Fibroblast of skin of right biceps (primary cell): ENCODE measurements around the gene CHI3L1.

Source experiments
- DNase-seq: peaks from one replicate; pipeline ENCODE4 v3.0.0-alpha.2; 2013

The CHI3L1 gene

DNA sequence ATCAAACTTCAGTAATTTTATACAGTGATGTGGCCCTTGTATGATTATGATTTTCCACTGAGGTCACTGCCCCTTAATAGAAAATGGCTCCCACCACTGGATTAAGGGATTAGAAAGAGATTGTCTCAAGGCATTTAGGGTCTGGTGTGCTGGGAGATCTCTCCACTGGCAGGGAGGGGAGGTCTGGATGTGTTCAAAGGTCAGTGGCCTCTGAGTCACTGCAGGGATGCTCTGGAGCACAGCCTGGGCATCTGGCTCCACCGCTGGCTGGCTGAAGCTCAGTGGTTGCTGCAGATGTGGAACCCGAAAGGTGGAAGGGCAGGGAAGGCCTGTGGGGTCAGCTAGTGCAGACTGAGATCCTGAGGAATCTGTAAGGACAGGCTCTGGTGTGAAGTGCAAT, 18.3 kb upstream of the CHI3L1 start:
- no peak for DNase-seq

DNA sequence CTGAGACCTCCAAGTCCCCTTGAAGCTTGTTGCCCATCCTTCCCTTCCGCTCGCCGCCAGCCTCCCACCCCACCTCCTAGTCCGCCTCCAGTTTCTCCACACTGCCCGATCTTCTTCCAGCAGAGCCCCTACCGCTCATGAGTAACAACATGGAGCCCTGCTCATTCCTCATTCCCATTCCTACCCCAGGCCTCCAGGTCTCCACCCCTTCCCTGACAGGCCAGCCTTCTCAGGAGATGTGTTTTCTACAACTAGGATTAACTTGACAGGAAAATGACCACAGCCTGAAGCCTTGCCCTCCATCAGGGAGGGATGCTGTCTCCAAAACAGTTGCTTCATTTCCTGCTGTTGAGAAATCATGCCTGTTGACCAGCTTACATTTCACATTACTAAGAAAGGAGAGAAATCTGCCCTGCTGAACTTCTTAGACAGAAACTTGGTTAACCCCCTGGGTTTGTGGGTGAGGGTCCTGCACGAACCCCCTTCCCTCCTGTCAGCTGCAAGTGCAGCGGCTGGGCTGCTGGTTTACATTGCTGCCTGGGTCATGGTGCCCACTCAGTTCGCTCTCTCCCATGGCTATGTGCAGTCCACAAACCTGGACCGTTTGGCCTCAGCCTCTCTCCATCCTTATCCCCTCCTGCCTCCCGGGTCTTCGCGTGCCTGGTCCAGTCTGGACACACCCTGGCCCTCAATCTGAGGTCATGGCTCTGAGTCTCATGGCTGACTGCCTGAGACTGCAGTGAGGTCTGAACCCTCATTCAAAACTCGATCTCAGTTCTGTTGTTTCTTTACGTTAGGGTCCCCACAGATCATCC, 16.1 kb upstream of the CHI3L1 start:
- DNase-seq: peak; percentile 58

DNA sequence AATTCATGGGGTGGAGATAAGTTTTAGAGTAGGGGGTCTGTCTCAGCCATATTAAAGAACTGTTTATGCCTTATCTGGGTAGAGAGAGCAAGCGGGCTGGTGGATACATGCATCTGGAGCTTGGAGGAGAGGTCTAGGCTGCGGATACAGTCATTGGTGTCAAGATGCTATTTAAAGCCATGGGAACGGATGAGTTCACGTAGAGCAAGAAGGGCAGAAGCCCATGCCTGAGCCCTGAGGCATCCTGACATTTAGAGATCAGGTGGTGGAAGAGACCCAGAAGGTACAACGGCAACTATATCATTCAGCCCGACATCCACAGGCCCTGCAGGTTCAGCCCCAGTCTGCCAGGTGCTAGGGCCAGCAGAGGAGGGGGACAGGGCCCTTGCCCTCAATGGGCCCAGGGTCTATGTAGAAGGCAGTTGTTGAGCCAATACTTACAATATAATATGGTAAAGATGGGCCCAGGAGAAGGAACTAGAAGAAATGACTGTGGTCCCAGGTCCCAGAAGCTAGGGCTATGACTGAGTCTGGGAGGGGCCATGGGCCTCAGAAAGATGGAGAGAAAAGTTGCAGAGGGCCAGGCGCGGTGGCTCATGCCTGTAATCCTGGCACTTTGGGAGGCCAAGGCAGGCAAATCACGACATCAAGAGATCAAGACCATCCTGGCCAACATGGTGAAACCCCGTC, 15.2 kb upstream of the CHI3L1 start:
- DNase-seq: no peak

DNA sequence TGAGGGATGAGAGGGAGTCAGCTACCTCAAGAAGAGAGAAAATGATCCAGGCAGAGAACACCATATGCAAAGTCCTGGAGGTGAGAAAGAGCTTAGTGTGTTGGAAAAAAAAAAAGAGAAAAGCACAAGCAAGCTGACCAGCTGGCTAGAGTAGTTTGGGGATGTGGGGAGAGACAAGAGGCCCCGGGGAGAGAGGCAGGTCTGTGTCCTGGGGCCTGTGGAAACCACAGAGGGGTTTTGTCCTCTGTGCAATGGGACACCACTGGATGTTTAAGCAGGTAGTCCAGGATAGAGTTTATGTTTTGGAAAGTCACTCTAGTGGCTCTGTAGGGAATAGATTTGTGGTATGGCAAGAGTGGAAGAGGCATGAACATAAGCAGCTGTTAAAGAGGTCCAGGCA, 14.4 kb upstream of the CHI3L1 start:
- no peak for DNase-seq

DNA sequence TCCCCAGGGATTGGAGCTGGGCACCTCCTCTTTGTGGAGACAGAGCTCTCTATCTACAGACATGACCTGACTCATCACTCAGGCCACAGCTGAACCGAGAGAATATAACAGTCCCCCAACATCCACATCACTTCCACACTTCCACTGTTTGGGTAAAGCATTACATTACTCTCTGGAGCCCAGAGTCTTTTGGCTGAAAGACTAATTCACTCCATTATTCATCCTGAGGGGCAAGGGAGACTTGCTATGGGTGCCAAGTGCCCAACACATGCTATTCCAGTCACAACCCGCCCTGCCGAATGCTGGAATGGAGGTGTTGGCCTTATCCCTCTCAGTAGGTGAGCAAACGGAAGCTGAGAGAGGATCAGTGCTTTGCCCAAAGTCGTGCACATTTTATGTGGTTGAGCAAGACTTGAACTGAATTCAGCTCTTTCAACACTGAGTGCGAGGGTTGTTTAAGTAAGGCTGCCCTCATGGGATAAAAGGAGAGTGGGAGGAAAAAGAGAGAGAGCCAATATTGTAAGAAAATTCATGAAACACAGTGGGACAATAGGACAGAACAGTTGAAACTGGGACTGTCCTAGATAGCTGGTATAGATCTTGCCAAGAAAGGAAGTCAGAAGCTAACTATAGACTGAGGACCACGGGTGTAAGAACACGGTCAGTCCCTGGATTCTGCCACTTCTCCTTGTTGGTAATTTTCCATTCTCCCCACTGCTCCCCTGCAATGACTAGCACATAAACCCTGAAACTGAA, 13.5 kb upstream of the CHI3L1 start:
- DNase-seq: peak; percentile 56

DNA sequence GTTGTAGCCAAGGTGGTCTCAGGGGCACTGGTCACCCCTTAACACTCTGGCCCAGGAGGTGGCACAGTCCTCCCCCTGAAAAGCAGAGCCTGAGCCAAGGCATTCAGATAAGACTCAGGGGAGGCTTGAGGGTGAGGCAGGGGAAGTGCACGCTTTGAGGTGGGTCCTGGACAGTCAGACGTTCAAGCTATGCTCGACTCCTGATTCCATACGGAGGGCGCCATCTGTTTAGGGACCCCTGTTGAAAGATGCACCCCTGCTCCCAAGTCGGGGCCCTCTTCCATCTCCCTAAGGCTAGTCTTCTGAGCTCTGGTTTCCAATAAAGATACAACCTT, 12.9 kb upstream of the CHI3L1 start:
- DNase-seq: no peak

DNA sequence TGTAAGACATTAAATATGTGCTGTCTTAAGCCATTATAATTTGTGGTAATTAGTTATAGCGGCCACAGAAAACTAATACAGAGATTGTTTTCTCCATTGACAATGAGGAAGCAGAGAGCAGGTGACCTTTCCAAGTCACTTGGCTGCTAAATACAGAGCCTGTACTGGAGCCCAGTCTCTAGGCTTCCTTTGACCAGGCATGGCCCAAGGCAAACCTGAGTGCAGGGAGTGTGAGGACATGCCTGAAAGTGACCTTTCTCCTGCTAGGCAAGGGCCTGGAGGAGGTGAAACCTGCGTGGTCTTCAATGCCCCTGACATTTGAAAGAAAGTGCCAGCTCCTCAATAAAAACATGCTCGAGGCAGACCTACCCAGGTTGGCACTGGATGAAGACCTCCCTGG, 12.5 kb upstream of the CHI3L1 start:
- DNase-seq: no peak

DNA sequence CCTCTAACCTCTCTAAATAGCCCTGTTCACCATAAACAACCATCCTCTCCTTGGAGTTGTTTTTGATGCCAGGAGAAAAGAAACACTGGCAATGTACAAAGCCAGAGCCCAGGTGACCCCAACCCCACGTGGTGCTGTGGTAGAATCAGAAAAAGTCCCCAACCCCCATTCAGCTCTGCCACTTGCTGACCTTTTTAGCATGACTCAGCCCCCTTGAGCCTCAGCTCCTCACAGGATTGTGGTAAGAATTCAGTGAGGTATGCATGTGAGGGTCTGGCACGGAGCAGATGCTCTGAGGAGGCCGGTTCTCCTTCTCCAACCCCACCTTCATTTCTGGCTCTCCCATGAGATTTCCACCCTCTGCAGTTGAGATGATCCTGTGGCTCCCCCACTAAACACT, 11.1 kb upstream of the CHI3L1 start:
- peak; percentile 85 for DNase-seq

DNA sequence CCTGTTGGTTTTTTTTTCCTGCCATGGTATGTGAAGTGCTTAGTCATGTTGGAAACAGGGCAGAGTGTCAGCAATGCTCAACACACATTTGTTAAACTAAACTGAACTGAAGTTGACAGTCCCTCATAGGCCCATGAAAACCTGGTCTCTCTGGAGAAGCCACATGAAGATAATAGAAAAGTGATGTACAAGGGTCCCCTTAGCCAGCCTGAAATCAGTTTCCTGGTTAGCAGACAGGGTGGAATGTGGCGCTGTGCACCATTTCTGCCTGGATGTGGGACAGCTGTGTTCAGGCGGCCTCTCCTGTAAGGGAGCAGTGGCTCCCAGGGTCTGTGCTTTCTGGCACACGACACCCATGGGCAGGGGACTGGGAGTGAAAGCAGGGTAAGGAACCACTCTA, 9.9 kb upstream of the CHI3L1 start:
- DNase-seq: peak; percentile 16

DNA sequence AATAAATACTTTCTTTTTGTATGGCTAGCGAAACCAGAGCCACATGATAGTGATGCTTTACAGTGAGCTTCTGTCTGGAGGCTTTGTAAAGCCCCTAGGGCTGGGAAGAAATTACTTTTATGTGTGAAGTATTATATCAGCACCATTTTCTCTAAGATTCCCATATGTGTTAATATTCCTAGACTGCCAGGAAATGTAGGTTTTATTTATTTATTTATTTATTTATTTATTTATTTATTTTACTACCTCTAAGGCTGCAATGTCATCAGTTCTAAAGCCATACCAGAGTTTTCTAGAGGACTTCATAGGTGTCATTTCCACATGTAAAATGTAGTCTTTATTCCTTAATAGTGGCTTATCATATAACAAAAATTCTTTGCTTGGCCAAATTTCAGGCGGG, 4.4 kb upstream of the CHI3L1 start:
- no peak for DNase-seq

DNA sequence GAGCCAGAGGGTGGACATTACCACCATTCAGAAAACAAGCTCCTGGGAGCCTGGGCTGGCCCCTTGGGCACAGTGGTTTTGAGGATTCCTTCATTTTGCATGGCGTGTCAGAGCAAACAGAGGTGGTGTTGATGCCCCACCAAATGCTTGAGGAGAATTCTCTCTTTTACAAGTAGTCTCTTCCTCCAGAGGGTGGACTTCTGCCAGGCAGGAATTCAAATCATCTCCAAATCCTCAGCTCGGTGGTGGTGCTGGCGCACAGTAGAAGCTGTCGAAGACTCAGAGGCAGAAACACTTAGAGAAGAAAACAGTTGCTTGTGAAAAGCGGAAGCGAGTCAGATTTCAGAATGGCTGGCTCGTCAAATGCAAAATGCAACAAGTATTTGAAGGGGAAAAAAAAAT, 3.4 kb upstream of the CHI3L1 start:
- DNase-seq: no peak

DNA sequence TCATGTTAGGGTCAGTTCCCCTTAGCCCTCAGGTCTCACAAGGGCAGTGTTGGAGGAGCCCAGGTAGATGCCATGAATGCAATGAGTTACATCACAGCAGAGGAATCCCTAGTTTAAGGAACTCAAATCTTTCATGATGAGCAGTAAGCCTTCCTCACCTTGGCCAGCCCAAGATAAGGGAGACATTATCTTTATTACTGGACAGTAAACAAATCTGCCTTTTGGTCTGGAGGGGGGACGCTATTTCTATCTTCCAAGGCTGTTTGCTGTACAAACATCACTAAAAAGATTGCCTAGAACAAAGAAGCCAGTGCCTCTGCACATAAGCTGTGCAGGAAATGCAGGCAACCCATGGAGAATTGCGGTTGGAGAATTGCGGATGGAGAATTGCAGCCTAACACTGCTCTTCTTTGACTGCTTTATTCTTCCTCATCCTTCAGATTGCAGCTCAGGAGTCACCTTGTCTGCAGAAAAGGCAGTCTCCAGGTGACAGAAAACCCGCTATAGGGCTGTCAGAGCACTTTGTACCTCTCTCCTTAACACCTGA, 2.3 kb upstream of the CHI3L1 start:
- DNase-seq: no peak

DNA sequence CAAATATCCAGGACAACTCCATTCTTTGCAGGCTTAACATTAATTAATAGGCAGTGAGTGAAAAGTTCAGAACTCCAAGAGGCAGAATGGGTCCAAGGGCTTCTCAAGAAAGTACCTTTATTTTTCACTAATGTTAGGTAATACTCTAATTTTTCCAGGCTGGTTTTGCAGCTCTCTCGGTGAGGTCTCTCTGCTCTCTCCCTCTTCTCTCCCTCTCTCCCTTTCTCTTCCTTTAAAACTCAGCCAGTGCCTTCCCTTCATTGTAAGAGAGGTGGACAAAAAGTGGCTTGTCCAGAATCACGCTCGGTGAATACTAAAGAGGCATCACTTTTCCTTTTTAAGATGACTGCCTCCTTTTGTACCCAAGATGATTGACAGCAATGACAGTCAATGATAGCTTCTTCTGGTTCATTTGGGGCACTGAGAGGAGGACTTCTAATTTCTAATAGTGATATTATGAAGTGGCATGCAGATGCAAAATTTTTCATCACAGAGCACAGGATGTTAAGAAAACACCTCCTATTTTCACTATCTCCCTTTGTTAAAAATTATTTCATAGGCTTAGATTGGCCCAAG, 1.3 kb upstream of the CHI3L1 start:
- no peak for DNase-seq

DNA sequence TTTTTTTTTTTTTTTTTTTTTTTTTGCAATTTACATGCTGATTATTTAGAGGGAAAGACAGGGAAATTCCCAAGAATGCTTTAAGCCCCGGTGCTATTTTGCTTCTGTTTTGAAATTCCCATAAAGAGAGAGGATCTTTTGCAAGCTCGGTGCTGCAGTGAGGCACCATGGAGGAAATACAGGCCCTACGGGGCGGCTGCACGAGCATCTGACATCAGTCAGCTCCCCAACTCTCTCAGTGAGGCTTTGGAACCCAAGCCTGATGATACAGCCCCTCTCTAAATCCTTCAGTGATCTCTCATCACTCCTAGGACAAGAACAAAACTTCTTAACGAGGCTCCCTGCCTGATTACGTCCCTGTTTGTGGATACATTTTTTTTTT, 791 bp upstream of the CHI3L1 start:
- no peak for DNase-seq

DNA sequence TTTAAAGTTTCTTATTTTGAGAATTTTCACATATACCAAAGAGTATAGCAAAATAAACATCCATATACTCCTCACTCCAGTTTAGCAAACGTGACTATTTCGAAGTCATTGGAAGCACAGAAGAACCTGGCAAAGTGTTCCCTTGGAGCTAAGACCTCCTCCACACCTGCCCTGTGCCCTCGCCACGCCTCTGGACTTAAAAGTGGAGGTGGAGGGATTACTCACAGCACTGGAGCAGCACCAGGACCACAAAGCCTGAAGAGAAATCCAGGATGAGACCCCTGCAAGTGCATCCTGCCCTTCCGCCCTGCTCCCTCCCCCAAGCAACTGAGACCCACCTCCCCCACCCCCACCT, 436 bp downstream of the CHI3L1 start:
- no peak for DNase-seq

DNA sequence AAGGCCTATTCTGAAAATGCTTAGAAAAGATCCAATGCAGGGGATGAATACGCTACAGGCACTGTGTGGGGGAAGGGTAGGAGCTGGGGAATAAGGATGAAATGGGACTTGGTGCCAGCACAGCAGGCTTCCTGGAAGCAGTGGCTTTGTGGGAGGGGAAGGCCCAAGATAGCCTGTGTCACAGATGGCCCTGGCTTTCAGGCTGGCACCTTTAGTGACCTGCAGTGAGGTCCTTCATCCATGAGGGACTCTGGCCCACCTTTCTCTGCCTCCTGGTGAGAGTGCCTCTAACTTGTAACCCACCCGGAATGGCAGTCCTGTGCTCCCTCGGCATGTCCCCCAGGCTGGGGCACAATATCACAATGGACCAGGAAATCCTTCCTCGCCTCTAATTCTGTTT, 919 bp downstream of the CHI3L1 start:
- DNase-seq: no peak

DNA sequence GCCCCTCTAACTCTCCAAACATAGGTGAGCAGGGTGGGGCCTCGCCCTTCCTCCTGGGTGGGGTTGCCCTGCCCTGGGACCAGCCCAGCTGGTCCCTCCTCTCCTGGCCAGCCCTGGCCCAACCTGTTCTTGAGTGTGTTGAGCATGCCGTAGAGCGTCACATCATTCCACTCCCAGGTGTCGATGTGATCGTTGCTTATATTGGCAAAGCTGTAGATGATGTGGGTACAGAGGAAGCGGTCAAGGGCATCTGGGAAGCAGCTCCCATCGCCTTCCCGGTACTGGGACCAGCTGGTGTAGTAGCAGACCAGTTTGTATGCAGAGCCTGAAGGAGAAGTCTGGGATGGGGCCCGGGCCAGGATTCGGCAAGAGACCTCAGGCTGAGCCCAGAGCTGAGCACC, 1.4 kb downstream of the CHI3L1 start:
- no peak for DNase-seq

DNA sequence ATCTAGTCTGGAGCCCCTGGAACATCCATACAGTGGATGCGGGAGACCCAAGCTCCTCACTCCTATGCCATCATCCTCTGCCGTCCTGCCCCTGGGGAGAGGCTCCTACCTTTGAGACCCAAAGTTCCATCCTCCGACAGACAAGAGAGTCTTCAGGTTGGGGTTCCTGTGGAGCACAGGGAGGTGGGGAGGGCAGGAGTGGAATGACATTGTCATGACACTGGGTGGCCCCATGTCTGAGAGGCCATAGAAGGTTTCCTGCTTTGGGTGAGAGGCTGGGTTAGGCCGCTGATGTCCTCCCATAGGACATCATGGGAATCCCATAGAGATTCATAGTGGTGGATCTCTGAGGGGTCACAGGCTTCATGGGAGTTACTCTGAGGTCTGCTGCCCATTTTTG, 2.0 kb downstream of the CHI3L1 start:
- DNase-seq: no peak

DNA sequence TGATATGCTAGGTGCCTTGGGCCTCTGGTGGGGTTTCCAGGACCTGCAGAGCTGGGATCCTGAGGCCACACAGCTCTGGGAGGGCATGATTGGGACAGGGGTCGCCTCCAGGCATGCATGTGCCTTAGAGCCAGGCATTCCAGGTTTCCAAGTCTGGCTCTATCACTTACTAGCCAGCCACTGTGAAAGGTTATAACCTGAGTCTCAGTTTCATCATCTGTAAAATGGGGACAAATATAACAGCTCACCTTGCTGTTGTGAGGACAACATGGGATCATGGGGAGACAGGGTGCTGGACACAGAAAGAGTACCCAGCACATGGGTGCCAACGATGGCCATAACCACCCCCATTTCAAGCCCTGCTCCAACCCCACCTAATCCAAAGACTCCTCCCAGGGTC, 2.7 kb downstream of the CHI3L1 start:
- no peak for DNase-seq

DNA sequence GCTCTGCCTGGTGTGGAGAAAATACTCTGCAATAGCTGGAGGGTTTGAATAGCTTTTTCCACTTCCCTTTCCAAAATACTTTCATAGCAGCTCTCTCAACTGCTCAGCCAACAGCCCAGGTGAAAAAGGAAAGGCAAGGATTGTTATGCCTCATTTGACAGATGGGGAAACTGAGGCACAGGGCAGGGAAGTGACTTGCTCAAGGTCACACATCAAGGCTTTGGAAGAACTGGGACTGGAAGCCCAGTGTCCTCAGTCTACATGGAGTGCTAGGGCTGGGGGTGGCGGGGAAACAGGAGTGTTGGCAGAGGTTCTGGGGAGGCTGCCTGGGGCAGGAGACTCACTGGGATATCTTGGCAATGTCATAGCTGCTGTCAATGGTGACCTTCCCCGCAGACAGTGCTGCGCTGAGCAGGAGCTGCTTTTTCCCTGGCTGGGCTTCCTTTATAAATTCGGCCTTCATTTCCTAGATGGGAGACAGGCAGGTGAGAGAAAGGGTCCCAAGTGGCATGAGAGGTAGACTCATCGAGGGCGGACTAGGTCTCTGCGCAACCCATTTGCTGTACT, 4.0 kb downstream of the CHI3L1 start:
- DNase-seq: no peak

DNA sequence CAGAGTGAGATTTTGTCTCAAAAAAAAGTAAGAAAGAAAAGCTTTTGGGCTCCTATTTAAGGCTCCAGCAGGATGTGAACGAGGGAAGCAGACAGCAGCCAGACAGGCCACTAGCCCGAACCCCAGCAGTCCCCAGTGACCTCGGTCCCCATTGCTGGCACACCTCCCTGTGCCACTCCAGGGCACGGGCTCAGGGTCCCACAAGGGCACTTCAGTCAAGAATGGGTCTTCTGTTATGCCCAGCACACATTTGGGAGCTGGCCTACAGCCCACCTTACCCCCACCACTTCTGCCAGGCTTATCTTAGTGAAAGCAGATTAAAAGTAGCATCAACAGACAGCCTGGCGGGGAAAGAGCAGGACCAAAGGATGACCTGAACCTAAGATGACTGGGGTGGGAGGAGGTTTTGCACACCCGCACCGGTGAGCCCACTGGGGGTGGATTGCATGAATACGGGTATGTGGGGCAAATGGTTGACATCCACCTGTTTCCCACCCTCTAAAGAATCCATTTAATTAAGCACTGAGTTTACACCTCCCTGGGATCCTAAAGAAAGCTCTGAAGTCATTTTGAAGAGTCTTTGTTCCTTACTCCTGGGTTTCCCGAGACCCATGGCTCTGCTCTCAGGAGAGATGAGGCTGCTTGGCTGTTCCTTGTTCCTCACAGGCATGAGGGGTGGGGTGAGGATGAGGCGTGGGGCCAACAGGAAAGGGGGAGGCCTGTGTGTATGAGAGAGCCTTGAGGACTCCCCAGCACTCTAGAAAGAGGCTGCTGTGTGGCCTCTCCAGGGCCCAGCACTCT, 4.7 kb downstream of the CHI3L1 start:
- DNase-seq: no peak

DNA sequence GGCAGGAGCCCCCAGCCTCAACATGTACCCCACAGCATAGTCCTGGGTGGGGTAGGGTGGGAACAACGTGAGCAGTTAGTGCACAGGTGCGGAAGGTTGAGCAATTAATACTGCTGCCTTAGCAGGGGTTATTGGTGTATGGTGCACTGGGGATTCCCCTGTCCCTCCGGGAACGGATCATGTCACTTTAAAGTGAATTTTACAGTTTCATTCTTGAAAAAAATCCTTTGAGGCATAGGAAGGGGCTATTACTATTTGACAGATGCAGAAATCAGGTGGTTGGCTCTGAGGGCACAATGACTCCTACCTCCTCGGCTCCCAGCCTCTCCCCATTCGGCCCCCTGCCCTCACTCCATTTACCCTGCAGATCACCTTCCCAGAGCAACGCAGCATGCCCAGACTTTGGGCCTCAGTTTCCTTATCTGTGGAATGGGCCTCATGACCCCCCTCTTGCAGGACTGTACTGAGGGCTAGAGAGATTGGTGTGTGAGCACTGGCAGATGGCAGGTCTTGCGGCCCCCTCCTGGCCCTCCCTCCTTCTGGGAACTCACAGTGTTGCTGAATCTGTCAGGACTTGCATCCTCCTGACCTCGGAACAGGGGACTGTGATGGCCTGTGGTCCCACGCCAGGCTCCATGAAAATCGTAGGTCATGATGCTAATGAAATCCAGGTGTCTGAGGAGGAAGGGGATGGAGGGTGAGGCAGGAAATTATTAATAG, 5.7 kb downstream of the CHI3L1 start:
- no peak for DNase-seq
